Stimulated activated CD8-positive, alpha-beta memory T cell treated with anti-CD3 and anti-CD28 coated beads, Interleukin-4, amount 100 ng/mL, for 48 hours (primary cell): ENCODE measurements around the gene PPP1R12B.
"Not testable (repeated sequence)": the region's sequence is repeated elsewhere in the genome, so short reads cannot be mapped to it uniquely, and the experiment has no call there.

ENCODE experiments used
- DNase-seq: peaks from one replicate; pipeline ENCODE4 v3.0.0-alpha.2; 2020

PPP1R12B gene

DNA sequence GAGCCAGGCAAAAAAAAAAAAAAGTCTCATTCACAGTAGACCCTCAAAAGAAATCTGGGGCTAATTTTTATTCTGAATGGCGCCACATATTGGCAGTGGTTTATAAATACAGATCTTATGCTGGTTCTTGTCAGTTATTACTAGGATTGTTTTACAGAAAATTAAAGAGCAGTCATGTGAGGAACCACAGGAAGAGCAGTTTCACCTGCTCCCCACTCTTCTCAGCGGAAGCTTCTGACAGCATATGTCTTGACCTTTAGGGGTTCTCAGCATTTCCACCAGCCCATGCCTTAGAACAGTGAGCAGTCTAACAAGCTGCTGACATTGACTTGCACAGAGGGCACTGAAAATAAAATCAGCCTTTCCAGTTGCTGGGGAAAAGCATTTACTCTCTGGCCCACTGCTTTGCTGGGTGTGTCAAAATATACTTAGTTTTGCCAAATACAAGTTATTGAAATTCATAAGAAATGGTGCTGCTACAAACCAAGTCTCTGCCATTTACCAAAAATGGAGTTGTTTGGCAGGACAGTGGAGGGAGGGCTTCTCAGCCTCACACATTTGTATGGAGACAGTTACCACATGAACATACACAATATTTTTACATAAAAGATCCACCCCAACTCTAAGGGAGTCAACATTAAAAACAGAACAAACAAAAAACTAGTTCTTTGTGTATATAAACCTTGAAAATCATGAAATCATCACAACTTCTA is 217.5 kb downstream of the PPP1R12B start:
- DNase-seq, result no peak

DNA sequence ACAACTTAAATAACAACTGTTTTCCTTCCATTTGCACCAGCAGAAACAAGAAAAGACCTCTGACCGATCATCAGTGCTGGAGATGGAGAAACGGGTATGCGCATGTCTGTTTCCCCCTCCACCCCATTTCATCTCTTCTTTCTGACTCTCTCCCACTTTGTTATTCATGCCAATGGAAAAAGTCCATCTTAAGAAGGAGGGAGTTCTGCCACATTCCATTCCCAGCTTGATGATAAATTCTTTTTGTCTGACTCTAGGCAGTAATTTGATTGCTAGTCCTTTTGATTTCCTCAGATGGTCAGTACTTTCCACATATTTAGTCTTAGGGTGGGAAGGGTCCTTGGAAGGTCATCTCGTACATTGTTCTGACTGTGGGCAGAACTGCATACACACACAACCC is 219.2 kb downstream of the PPP1R12B start:
- DNase-seq, result no peak

DNA sequence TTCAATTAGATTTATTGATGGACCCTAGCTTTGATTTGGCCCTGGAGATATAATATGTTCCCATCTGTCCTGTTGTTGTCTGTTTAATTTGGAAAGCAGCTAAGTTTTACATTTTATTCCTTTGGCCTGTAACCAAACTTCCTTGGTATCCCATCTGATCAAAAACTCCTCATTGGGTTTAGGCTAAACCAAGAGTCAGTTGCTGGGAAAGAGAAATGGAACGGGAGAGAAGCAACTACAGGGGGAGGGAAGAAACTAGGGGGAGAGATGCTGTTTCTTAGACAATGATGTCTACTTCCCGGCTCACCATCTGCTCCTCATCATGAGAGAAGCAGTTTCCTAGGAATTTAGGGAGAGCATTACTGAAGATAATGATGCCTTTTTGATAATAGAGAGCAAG is 219.9 kb downstream of the PPP1R12B start:
- no peak for DNase-seq

DNA sequence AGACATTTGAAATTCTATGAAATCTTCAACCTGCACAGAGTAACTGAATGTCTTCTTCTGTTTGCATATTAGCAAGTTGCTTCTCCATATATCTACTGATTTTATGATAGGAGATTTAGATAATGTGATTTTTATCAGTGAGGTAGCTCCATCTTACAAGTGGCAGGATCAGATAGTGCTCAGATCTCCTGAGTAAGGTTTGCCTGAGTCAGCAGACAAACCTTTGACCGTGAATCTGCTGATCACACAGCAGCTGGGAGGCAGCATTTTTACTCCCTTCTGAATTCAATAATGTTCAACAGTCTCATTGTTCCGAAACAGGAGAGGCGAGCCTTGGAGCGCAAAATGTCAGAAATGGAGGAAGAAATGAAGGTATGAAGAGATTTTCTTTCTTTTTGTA is 220.3 kb downstream of the PPP1R12B start:
- no peak for DNase-seq

DNA sequence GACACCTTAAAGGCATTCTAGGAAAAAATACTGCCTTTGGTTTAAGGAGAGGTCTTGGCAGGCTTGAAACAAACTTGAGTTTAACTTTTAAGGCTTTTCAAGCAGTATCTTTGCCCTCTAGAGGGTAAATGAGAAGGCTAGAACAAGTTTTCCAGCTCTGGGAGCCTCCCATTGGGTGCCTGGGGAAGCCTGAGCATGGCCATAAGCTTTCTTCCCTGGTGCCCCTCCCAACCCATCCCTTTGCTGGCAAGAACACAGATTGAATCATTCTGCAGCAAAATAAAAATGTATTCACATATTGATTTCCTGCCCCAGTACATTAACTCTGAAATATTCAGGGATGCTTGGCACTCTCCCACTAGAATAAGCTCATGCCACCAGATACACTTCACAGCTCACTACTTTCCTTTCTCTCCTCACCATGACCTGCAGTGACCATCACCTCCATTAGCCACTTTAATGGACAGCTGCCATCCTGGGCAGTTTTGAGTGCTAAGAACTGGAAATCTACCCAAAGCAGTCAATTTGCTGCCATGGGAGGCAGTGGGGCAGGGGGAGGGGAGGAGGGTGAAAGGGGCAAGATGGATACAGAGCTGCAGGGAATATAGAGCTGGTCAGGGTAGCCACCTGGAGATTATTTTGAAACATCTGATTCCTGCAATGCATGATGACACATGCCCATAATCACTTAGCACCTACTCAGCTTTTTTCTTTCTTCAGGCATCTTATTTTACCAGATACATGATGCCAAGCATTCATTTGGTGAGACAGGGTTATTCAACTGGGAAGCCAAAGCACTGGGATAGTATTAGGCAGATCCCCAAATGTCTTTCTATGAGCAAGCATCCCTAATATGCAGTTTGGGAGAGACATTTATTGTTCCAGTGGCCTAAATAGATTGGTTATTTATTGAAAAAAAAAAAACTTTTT is 221.2 kb downstream of the PPP1R12B start:
- DNase-seq, result no peak

DNA sequence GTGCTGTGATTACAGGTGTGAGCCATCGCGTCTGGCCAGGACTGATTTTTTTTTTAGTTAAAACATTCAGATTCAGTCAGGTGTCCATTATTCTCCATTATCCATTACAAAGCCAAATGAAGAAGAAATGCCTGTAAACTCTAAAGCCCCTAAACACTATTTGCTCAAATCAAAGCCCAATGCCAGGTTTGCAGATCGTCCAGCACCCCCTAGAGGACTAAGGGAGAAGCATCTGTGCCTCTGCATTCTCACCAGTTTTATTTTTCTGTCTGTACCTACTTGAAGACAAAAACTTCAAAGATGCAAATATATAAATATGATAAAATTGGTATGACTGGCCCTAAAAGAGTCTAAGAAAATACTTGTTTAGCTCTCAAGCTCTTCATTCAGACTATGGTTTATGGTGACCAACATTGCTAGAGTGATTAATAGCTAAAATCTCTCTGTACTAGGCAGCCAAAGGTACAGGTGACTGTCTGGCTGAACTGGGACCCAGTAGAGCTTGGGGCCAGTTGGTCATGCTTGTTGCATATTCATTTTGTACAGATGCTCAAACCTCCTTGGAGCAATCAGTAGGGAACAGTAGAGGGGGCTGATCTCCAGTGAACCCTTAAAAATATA is 223.3 kb downstream of the PPP1R12B start:
- DNase-seq, result peak; percentile 31

DNA sequence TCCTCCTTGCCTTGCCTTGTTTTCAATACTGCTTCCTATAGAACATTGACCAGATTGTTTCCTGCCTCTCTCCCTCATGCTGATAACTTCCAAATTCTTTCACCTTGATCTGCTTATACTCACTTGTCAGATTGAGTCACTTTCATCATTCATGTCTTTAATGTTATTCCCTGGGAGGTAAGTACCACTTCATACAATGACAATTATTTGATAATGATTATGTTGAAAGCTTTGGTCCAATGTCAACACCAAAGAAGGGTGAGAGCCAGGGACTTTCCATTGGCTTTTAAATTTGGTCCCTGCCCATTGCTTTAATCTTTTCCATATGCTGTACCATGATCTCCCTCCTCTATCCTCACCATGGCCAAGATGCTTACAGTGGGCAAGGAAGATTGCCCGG is 224.4 kb downstream of the PPP1R12B start:
- DNase-seq, result no peak

DNA sequence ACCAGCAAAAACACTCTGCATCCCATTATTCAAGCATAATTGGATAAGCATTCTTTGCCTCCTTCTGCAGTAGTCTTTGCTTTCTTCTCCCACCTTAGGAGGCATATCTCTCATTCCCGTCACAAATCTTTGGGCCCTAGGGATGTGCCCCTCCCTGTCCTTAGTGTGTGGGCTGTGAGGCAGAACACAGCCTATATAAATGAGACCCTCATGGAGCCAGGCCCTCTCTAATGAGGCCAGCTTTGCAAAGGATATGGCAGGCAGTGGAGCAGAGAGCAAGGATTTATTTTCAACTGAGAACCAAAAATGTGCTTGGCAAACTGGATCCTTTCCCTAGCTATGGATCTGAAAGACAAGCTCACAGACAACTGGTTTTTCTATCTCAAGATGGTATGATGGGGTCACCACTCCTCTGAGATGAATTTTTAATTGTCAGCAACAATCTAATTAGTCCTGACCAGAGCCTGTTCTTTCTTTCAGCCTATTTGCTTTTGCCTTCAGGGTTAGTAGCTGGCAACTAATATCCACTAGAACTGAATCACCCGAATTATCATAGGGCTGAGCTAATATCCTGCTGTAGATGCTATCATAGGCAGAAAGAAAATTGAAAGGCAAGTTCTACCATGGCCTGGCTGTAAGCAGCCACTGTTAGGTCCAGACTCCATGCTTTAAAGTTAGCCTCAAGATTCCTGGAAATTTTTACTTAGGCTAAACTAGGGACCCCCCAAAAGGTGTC is 227.6 kb downstream of the PPP1R12B start:
- no peak for DNase-seq

DNA sequence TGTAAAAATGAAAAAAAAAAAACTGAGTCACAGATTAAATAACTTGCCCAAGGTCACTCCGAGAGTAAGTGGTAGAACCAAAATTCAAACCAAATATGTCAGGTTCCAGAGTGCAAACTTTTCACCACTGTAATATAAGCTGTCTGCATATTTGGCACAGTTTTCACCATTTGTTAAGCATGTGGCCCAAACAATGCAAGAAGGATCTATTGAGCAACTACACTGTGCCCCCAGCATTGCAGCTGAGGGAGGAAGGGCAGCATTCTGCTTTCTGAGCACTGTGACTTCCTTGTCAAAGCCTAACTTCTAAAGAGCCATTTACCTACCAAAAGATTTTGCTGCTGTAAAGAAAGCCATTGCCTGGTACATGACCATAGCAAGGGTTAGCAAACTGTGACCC is 228.3 kb downstream of the PPP1R12B start:
- no peak for DNase-seq

DNA sequence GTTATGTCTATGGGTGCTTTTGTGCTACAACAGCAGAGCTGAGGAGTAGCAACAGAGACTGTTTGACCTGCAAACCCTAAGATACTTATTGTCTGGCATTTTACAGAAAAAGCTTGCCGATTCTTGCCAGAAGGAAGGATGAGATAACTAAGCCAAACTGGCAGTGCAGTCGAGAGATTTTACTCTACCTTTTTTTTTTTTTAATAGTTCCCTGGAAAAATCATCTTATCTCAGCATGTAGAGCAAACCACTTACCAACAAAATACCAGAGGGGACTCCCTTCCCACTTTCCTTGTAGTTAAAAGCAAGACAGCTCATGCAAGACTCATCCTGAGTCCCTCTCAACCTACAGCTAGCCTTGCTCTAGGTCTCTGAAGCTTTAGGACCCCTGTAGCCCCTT is 228.9 kb downstream of the PPP1R12B start:
- DNase-seq, result no peak

DNA sequence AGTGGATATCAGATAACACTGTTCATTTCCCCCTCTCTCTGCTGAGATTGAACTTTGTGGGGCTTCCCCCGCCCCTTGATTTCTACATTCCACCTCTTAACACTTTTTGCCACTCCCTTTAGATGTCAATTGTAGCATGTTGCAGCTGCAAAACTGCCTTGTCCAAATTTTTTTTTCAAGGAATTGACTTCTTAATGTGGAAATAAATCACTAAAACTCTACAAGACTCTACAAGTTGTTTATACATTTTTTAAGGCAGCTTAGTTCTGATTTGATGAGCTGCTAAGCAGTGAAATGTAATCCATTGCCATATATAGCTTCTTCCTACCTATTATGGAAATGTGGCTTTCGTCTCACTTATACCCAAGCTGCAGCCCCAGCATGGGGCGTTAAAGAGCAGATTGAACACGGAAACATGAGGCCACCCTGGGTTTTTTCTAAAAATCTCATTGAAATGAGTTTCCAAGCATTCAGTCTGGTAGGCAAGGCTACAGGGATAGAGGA is 229.6 kb downstream of the PPP1R12B start:
- DNase-seq, result no peak

DNA sequence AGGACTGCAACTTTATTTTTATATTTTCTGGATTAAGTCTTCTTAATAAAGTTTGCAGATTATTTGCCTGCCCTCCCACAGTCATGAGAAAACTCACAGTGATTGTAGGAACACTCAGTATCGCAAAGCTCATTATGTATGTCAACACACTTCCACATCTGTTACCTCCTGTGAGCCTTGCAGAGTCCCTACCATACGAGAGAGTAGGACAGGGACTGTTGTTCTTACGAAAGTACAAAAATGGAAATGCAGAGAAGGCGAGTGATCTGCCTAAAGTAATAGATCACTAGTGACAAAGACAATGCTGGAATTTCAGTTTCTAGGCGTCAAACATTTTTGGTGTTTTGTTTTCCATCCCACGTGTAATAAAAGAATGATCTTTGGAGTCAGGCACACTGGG is 230.1 kb downstream of the PPP1R12B start:
- DNase-seq, result no peak

DNA sequence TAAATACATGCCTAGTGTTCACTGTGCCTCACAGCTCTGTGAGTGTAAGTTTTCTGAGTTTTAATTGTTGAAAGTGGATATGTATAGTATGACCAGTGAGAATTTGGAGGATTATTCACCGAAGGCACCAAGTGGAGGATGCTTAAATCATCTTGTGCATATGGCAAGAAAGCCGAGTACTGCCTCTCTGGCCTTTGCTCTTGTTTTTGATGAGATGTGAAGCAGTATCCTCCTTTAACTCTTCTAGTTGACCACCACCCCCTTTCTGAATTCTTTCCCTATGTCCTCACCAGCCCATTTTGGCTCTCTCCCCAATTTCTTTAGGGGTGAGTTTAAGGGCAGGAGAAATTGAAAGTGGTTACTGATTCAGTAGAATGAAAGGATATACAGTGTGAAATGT is 231.3 kb downstream of the PPP1R12B start:
- DNase-seq, result no peak

DNA sequence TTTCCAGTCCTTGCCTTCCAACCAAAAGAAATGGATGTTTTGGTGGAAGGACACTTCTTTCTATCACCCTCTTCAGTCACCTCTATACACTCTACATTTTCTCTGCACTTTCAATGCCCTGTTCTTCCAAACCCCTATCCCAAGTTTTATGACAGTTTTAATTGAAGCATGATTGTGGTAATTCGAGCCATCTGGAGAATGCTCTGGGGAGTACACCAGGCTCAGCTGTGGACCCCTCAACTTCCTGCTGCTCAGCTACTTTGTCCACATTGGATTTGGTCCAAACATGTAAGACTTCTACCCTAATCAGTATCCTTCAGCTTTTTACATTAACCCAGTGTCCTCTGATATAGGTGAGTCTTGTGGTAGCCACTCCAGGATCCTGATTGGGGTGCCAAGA is 232.1 kb downstream of the PPP1R12B start:
- no peak for DNase-seq

DNA sequence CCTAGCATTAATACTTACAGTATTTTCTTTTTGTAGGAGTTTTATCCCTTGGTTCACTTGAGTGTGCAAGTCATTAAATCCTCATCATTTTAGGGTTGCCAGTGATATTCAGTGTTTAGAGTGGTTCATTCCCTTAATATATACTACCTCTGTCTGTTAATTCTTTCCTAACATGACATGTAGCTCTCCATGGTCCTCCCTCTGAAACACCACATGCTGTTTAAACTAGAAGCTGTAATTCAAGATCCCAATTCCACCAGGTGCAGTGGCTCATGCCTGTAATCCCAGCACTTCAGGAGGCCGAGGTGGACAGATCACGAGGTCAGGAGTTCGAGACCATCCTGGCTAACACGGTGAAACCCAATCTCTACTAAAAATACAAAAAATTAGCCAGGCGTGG is 233.9 kb downstream of the PPP1R12B start:
- not testable (repeated sequence) for DNase-seq

DNA sequence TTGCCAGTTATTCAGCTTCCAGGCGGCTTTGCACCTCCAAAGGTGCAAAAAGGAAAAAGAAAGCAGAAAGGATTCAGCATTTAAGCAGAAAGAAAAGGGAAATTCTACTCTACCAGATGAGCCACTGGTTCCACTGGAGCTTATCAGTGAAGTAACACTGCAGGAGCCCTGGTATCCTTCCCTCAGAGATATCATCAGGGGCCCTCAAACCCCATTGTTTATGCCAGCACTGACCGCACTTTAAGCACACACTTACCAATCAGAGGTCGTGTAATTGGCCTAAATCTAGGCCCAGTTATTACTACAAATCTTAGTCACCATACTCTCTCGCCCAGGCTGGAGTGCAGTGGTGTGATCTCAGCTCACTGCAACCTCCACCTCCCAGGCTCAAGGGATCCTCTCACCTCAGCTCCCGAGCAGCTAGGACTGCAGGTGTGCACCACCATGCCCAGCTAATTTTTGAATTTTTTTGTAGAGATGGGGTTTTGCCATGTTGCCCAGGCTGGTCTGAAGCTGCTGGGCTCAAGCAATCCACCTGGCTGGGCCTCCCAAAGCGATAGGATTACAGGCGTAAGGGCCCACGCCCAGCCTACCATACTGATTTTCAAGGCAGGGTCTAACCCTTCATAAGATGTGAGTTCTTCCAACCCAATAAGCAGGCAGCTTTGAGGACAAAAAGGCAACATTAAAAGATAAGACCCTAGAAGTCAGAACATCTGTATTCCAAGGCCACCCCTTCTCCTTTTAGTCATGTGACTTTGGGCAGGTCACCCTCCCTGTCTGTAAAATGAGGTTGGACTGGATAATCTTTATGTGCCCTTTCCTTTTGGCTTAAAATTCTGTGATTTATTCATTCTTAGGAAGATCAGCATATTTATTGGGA is 236.4 kb downstream of the PPP1R12B start:
- no peak for DNase-seq

DNA sequence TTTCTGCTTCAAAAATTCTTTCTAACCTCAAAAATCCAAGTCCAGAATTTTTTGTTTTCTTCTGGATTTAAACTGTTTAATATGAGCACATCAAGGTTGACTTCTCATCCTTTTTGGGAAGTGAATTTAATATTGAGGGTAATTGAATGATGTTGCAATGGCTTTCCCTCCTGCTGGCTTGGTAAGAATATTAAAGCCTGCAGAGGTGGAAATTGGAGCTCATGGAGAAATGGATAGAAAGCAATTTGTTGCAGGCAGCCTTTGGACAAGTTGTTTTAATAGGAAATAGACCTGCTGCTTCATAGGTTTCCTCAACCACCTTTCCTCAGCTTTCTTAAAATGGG is 237.1 kb downstream of the PPP1R12B start:
- DNase-seq, result no peak

DNA sequence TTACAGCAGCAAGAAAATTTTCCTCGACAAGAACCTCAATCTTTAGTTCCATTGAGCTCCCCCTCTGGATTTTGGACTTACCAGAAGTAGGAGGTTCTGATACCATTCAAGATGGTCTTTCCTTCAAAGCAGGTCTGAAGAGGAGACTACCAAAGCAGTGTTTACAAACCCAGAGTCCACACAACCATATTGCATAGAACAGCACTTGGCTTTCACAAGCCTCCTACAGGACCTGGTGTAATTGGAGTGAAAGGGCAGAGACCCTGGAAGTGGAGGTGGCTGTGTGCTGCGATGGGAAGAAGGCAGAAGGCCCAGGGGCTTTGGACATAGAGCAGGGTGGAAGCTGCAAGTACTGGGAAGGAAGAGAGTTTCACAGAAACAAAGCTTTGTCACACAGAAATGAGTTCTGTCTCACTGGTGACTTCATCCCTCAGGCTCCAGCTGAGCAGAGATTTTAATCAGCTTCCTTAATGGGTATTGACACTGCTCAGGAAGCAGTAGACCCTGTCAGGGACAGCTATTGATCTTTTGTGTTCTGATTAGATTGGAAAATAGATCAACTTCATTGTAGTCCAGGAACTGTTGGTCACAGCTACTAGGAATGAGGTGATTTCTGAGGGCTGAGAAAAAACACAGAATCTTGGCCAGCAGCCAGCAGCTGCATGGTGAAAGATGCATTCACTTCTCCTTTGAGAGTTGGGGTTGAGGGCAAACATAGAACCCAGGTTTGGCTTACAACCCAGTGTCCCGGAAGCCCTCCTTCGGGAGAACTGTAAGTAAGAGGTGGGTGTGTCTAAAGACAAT is 237.7 kb downstream of the PPP1R12B start:
- DNase-seq, result no peak

DNA sequence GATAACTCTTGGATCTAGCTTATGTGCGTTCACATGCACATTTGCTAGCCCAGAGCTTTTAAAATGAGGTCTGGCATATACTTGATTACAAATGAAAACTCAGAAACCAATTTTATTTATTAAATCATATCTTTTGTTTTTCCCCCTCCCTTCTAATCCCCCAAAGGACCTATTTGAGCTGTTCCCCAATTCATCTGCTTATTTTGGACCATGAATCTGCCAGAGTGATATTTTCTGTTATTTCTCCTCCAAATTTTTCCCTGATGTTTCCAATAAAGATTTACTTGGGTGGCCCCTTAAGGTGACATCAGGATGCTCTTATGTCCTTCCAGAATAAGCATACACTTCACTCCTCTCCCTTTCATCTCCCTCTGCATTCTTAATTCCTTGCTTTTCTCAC is 238.4 kb downstream of the PPP1R12B start:
- DNase-seq, result no peak

DNA sequence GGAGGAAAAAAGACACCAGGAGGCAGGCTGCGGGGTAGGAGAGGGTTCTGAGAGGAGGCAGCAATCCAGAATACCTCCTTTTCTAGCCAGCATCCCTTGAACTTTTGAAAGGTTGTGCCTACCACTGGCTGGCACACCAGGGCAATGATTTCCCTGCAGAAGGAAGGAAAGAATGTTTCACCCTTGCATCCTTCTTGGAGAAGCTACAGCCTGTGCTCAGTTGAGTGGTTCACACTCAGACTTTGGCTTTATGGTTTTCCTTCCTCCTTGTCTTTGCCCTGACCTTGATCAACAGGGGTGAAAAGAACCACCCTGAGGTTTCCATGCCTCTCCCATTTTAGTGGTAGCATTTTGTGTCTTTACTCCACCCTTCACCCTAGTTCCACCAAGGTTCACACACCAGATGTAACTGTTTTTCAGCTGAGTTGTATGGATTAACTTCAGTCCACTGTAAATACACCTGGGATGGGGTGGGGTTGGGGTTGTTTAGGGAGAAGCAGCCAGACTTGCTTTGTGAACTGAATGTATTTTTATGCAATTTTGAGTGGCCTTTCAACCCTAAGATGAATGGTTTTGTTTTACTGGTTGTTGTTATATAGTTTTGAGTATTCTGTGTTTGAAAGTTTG is 239.5 kb downstream of the PPP1R12B start:
- DNase-seq, result no peak
